Measurements from ENCODE around the gene SLC38A9. TPM values are rescaled to one million over a fixed set of nuclear protein-coding genes. Genes with fewer than 3 reads are reported as not detected.

SLC38A9 gene
- total and polyA plus RNA-seq, 9 of the 15 experiments (the other 6 are each of a cell fraction or from before 2014, with no cell fraction given): 14.0 to 34.5 (median 20.7) TPM

DNA sequence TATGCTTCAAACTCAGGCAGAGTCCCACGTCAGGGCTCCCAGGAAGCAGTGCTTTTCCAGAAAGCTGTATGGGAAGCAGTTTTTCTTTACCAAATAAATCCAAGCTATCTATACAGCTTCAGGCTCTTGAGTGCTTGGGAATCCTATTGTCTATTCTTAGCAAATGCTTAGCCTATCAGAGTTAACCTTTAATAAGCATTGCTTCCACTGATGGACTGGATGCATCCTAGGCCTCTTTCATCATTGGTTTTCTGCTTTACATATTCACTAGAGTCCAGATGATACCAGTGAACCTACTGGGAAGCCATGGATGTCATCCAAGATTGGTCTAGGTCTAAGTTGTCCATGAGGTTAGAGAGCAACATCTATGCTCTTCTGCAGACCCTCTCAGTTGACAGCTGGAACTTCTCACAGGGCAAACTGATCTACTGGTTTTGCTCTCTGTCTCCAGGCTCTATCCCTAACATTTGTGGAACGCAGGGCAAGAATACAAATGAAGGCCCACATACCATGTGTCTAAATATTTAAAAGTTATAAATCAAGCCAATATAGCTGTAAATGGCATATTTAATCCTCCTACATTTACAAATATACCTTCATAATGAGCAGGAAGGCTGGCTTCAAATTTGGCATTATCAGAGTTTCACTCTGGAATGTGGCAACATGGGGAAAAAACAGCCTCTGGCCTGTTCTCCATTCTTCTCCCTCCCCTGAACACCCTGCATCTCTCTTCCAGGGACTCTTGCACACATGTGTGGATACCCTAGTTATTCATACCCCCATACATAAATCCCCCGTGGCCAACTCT lies 127.5 kb downstream of the SLC38A9 start:
- CTCF ChIA-PET (ENCODE audit: low intra/inter-chr PET ratio): no interaction called here
- POLR2A ChIA-PET: interaction anchor here (0.6 kb wide), 1 partner anchor 579 kb away, joined by 3 read pairs; no protein-coding TSS in a partner anchor
- no TSS peak for BruUV-seq (replicated peaks)

More for the DNA sequence above, 127.5 kb downstream of the SLC38A9 start:
- H3K4me3 ChIP-seq: no peak overlapping the region
- no peaks in the 10 kb centered on the region for H4K20me1 ChIP-seq (replicated peaks; ENCODE audit: control insufficient read depth, insufficient read depth, low read length)
- no peak for ATAC-seq
- no peak overlapping the region for H2AFZ ChIP-seq (ENCODE audit: low read depth, low read length)
- no peak overlapping the region for H3K9ac ChIP-seq (ENCODE audit: insufficient read depth in 1 of 2, low read depth in 2 of 2, low read length in 2 of 2)
- H3K27me3 ChIP-seq (ENCODE audit: control insufficient read depth in 2 of 2, insufficient read depth in 2 of 2, low read length in 2 of 2): peaks cover 0 to 5% of the 10 kb centered on the region in 2 experiments; a peak in 1 of 5 replicates
- no peak overlapping the region for H3K4me2 ChIP-seq (ENCODE audit: insufficient read depth, low read length)
- no peaks in the 10 kb centered on the region for H3K36me3 ChIP-seq (ENCODE audit: control insufficient read depth, insufficient read depth, low read length)
- no peaks in the 10 kb centered on the region for H3K9me1 ChIP-seq (ENCODE audit: control insufficient read depth, insufficient read depth, low read length)
- intact Hi-C loops (cut with micrococcal nuclease) (no loop called here), in situ Hi-C loops (cut with MboI) (no loop called here)
- no peaks in the 10 kb centered on the region for H3K79me2 ChIP-seq (ENCODE audit: control insufficient read depth, insufficient read depth, low read length)
- no peak for FAIRE-seq
- no peaks in the 10 kb centered on the region for H3K9me3 ChIP-seq (replicated peaks; ENCODE audit: control insufficient read depth, insufficient read depth, low read depth, low read length)
- no peak for DNase-seq (ENCODE audit: extremely low read depth in 1 of 4, low spot score in 3 of 4)
- 0% methylated on average over 3 of the region's 3 CpGs for WGBS (ENCODE audit: insufficient coverage, low coverage, missing lambda C conversion rate)
- TF ChIP-seq RBM14 (IDR thresholded peaks at IDR 0.05; ENCODE audit: borderline replicate concordance, insufficient read depth, low read depth, low read length) (no peak), RB1 (IDR thresholded peaks at IDR 0.05; ENCODE audit: low read depth) (no peak), ZNF24 (IDR thresholded peaks at IDR 0.05) (no peak)
- TF ChIP-seq, protein P1, sequence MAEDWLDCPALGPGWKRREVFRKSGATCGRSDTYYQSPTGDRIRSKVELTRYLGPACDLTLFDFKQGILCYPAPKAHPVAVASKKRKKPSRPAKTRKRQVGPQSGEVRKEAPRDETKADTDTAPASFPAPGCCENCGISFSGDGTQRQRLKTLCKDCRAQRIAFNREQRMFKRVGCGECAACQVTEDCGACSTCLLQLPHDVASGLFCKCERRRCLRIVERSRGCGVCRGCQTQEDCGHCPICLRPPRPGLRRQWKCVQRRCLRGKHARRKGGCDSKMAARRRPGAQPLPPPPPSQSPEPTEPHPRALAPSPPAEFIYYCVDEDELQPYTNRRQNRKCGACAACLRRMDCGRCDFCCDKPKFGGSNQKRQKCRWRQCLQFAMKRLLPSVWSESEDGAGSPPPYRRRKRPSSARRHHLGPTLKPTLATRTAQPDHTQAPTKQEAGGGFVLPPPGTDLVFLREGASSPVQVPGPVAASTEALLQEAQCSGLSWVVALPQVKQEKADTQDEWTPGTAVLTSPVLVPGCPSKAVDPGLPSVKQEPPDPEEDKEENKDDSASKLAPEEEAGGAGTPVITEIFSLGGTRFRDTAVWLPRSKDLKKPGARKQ (CRISPR knock-in tag; IDR thresholded peaks at IDR 0.05): no peak
- TF ChIP-seq, protein P2, sequence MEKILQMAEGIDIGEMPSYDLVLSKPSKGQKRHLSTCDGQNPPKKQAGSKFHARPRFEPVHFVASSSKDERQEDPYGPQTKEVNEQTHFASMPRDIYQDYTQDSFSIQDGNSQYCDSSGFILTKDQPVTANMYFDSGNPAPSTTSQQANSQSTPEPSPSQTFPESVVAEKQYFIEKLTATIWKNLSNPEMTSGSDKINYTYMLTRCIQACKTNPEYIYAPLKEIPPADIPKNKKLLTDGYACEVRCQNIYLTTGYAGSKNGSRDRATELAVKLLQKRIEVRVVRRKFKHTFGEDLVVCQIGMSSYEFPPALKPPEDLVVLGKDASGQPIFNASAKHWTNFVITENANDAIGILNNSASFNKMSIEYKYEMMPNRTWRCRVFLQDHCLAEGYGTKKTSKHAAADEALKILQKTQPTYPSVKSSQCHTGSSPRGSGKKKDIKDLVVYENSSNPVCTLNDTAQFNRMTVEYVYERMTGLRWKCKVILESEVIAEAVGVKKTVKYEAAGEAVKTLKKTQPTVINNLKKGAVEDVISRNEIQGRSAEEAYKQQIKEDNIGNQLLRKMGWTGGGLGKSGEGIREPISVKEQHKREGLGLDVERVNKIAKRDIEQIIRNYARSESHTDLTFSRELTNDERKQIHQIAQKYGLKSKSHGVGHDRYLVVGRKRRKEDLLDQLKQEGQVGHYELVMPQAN (IDR thresholded peaks at IDR 0.05; ENCODE audit: borderline replicate concordance): no peak
- TF ChIP-seq, protein P3, sequence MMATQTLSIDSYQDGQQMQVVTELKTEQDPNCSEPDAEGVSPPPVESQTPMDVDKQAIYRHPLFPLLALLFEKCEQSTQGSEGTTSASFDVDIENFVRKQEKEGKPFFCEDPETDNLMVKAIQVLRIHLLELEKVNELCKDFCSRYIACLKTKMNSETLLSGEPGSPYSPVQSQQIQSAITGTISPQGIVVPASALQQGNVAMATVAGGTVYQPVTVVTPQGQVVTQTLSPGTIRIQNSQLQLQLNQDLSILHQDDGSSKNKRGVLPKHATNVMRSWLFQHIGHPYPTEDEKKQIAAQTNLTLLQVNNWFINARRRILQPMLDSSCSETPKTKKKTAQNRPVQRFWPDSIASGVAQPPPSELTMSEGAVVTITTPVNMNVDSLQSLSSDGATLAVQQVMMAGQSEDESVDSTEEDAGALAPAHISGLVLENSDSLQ (IDR thresholded peaks at IDR 0.05): no peak
- no peak overlapping the region for H3K27ac ChIP-seq (ENCODE audit: extremely low read depth, low read depth, low read length)
- H3K4me1 ChIP-seq (replicated peaks in 1 of 2; ENCODE audit: control insufficient read depth in 2 of 2, insufficient read depth in 2 of 2, low read length in 2 of 2): no peaks in the 10 kb centered on the region
